A549 (cell line): ENCODE measurements around the gene RRBP1.

Experiments
- NPAS2 ChIP-seq: fragments of 250-450 bp; sonication (Bioruptor Pico); IDR thresholded peaks from 2 replicates; pipeline ENCODE4 v1.8.0; 2022; ENCODE audit warnings: mild to moderate bottlenecking, moderate library complexity, borderline replicate concordance
- POLR2A ChIP-seq: IDR thresholded peaks from 2 replicates; pipeline ENCODE4 v1.6.1; 2012; ENCODE audit warnings: mild to moderate bottlenecking, low read length
- RCOR1 ChIP-seq: fragments of 150-350 bp; IDR thresholded peaks from 2 replicates; pipeline ENCODE4 v1.6.1; 2014; ENCODE audit warnings: antibody characterized with exemption, low read length, low read depth
- REST ChIP-seq: fragments of 200-600 bp; sonication (generic); IDR thresholded peaks from 2 replicates; pipeline ENCODE4 v1.6.1; 2016; ENCODE audit warnings: antibody characterized with exemption, mild to moderate bottlenecking, moderate library complexity
- TF ChIP-seq, protein P1 (sequence below): fragments of >200 bp; sonication (Bioruptor Twin); formaldehyde crosslinking; IDR thresholded peaks from 3 replicates; pipeline ENCODE4 v1.5.1; 2016

DNA sequence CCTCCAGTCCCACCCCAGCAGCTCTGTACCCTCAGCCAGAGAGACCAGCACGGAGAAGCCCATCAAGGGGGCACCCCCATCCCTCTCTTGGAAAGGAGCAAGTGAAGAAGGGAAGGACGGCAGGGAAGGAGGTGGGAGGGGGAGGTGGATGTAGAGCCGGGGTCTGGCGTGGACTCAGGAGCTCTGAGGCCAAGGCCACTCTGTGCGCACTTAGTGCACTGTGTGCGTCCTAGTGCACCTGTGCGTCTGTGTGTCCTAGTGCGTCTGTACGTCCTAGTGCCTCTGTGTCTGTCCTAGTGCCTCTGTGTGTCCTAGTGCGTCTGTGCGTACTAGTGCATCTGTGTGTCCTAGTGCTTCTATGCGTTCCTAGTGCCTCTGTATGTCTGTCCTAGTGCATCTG, 58.0 kb downstream of the RRBP1 start:
- TF ChIP-seq NPAS2 (CRISPR knock-in tag) (no peak), RCOR1 (no peak), POLR2A (no peak), REST (no peak)
- TF ChIP-seq, protein P1, sequence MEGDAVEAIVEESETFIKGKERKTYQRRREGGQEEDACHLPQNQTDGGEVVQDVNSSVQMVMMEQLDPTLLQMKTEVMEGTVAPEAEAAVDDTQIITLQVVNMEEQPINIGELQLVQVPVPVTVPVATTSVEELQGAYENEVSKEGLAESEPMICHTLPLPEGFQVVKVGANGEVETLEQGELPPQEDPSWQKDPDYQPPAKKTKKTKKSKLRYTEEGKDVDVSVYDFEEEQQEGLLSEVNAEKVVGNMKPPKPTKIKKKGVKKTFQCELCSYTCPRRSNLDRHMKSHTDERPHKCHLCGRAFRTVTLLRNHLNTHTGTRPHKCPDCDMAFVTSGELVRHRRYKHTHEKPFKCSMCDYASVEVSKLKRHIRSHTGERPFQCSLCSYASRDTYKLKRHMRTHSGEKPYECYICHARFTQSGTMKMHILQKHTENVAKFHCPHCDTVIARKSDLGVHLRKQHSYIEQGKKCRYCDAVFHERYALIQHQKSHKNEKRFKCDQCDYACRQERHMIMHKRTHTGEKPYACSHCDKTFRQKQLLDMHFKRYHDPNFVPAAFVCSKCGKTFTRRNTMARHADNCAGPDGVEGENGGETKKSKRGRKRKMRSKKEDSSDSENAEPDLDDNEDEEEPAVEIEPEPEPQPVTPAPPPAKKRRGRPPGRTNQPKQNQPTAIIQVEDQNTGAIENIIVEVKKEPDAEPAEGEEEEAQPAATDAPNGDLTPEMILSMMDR, result no peak
